OCI-LY1 (cell line): ENCODE measurements around the gene SEPTIN10.

ENCODE experiments used
- EZH2 ChIP-seq: fragments of 200-600 bp; sonication (generic), shearing (Covaris generic); IDR thresholded peaks from 2 replicates; pipeline ENCODE4 v1.8.0; 2017; ENCODE audit warnings: borderline replicate concordance, mixed run types, mild to moderate bottlenecking, antibody characterized with exemption, low read length, moderate library complexity, mixed read lengths
- TF ChIP-seq, protein P1 (sequence below): fragments of 200-600 bp; sonication (generic), shearing (Covaris generic); IDR thresholded peaks from 2 replicates; pipeline ENCODE4 v1.5.1; 2017; ENCODE audit warnings: mild to moderate bottlenecking, antibody characterized with exemption, low read length, moderate library complexity, mixed read lengths

DNA sequence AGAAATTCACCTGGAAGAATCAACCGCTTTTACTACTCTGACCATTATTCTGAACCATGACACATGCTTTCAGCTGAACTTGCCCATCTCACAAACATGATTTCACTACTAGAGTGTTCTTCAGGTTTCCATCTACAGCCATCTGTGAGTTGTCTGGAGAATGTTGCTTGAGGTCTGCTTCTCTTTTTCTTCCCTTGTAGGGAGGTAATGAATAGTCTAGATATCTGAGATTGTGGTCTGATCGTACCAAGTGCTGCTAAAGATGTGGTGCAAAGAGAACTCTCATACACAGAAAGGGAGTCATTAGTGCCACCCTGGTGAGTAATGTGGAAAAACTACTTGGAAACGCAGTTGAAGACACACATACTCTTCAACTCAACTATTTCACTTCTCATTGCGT lies 10.6 kb upstream of the SEPTIN10 start:
- TF ChIP-seq, protein P1, sequence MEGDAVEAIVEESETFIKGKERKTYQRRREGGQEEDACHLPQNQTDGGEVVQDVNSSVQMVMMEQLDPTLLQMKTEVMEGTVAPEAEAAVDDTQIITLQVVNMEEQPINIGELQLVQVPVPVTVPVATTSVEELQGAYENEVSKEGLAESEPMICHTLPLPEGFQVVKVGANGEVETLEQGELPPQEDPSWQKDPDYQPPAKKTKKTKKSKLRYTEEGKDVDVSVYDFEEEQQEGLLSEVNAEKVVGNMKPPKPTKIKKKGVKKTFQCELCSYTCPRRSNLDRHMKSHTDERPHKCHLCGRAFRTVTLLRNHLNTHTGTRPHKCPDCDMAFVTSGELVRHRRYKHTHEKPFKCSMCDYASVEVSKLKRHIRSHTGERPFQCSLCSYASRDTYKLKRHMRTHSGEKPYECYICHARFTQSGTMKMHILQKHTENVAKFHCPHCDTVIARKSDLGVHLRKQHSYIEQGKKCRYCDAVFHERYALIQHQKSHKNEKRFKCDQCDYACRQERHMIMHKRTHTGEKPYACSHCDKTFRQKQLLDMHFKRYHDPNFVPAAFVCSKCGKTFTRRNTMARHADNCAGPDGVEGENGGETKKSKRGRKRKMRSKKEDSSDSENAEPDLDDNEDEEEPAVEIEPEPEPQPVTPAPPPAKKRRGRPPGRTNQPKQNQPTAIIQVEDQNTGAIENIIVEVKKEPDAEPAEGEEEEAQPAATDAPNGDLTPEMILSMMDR = no peak
- no peak for TF ChIP-seq EZH2
